IMR-90 (cell line): Measurements from ENCODE around the gene BCO2.

Experiments
- BHLHE40 ChIP-seq: fragments of 150-350 bp; IDR thresholded peaks from 2 replicates; pipeline ENCODE4 v1.6.1; 2016; ENCODE audit warnings: mild to moderate bottlenecking, low read depth, low read length
- CEBPB ChIP-seq: IDR thresholded peaks from 2 replicates; pipeline ENCODE4 v1.6.1; 2012; ENCODE audit warnings: low read depth, low read length, improper control_type of control experiment
- CHD1 ChIP-seq: IDR thresholded peaks from 2 replicates; pipeline ENCODE4 v1.6.1; 2012; ENCODE audit warnings: low read depth, low read length, improper control_type of control experiment
- CTCF ChIP-seq: conservative IDR thresholded peaks from 2 replicates; pipeline ENCODE4 v1.5.1; 2012; ENCODE audit warnings: mild to moderate bottlenecking, low read depth, low read length, improper control_type of control experiment
- ELK1 ChIP-seq: fragments of 150-350 bp; IDR thresholded peaks from 2 replicates; pipeline ENCODE4 v1.6.1; 2016; ENCODE audit warnings: low read depth, mild to moderate bottlenecking, low read length, moderate library complexity, borderline replicate concordance
- MAFK ChIP-seq: IDR thresholded peaks from 2 replicates; pipeline ENCODE4 v1.6.1; 2012; ENCODE audit warnings: low read depth, low read length, improper control_type of control experiment
- MXI1 ChIP-seq: IDR thresholded peaks from 2 replicates; pipeline ENCODE4 v1.6.1; 2012; ENCODE audit warnings: low read depth, mild to moderate bottlenecking, low read length, moderate library complexity, borderline replicate concordance
- POLR2A ChIP-seq: IDR thresholded peaks from 2 replicates; pipeline ENCODE4 v1.6.1; 2012; ENCODE audit warnings: mild to moderate bottlenecking, low read depth, low read length
- RAD21 ChIP-seq: IDR thresholded peaks from 2 replicates; pipeline ENCODE4 v1.6.1; 2012; ENCODE audit warnings: low read length, improper control_type of control experiment
- RFX5 ChIP-seq: IDR thresholded peaks from 2 replicates; pipeline ENCODE4 v1.8.0; 2012; ENCODE audit warnings: low read depth, mild to moderate bottlenecking, low read length, moderate library complexity
- USF2 ChIP-seq: fragments of 150-350 bp; IDR thresholded peaks from 2 replicates; pipeline ENCODE4 v1.6.1; 2017; ENCODE audit warnings: mild to moderate bottlenecking, antibody characterized with exemption, low read length, low read depth

- no peak for TF ChIP-seq RFX5
- no peak for TF ChIP-seq CTCF
- TF ChIP-seq USF2, result no peak
- no peak for TF ChIP-seq POLR2A
- no peak for TF ChIP-seq MAFK
- TF ChIP-seq CEBPB, result no peak
- no peak for TF ChIP-seq ELK1
- no peak for TF ChIP-seq MXI1
- no peak for TF ChIP-seq CHD1
- no peak for TF ChIP-seq BHLHE40
- TF ChIP-seq RAD21, result no peak
These were observed 37.4 kb downstream of the BCO2 start for GRCh38 chr11:112212710-112213109.
